Omental fat pad (tissue), 4 donors: ENCODE data around the gene MED16. TPM values are rescaled to one million over a fixed set of nuclear protein-coding genes. Genes with fewer than 3 reads are reported as not detected.
"Not testable (repeated sequence)": the region's sequence is repeated elsewhere in the genome, so short reads cannot be mapped to it uniquely, and the experiment has no call there.

Source experiments
- ATAC-seq: fragments of 150-250 bp; one replicate; pipeline ENCODE4 v1.9.1; 2016; ENCODE audit warnings: mild to moderate bottlenecking, moderate library complexity; ENCODE audit not compliant: low FRiP score
- DNase-seq: peaks from one replicate; pipeline ENCODE4 v3.0.0-alpha.2; 2019; ENCODE audit warnings: low spot score
- total RNA-seq, 4 donors: library from RNA; depleted of rRNA; stranded (reverse); fragments of >200 nt; gene quantifications; one replicate each; pipeline ENCODE4 v1.1.0, GENCODE V29; 2016
- TF ChIP-seq, protein P1 (sequence below), 3 donors: fragments of 450-650 bp; IDR thresholded peaks; one replicate each; pipeline ENCODE4 v1.5.1; 2016 to 2017; ENCODE audit warnings: antibody characterized with exemption in 3 of 3, mild to moderate bottlenecking in 3 of 3, moderate library complexity in 2 of 3

MED16 gene
- total RNA-seq, 4 donors from 2014 or later, result 20.1 to 34.0 (median 24.5) TPM

DNA sequence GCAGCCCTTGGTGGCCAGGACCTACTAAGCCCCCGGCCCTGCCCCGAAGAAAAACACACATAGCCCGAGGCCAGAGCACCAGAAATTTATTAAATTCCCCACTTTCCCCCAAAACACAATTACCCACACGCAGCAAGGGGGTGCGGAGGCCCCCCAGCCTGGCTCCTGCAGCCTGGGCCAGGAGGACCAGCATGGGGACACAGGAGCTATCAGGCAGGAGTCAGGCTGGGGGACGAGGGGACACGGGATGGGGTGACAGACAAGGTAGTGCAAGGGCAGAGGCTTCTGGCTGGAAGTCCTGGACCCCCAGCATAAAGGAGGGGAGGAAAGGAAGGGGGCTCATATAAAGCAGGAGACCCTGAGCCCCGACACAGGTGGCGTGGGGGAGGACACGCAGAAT is 3.4 kb upstream of the MED16 start:
- TF ChIP-seq, protein P1, sequence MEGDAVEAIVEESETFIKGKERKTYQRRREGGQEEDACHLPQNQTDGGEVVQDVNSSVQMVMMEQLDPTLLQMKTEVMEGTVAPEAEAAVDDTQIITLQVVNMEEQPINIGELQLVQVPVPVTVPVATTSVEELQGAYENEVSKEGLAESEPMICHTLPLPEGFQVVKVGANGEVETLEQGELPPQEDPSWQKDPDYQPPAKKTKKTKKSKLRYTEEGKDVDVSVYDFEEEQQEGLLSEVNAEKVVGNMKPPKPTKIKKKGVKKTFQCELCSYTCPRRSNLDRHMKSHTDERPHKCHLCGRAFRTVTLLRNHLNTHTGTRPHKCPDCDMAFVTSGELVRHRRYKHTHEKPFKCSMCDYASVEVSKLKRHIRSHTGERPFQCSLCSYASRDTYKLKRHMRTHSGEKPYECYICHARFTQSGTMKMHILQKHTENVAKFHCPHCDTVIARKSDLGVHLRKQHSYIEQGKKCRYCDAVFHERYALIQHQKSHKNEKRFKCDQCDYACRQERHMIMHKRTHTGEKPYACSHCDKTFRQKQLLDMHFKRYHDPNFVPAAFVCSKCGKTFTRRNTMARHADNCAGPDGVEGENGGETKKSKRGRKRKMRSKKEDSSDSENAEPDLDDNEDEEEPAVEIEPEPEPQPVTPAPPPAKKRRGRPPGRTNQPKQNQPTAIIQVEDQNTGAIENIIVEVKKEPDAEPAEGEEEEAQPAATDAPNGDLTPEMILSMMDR (IDR thresholded peaks at IDR 0.05), result no peak
- no peak for DNase-seq
- ATAC-seq, result no peak

- no peak for ATAC-seq
- TF ChIP-seq, protein P1 (IDR thresholded peaks at IDR 0.05), result no peak
- DNase-seq, result no peak
Measured at GRCh38 chr19:892243-892893, 619 bp downstream of the MED16 start.

DNA sequence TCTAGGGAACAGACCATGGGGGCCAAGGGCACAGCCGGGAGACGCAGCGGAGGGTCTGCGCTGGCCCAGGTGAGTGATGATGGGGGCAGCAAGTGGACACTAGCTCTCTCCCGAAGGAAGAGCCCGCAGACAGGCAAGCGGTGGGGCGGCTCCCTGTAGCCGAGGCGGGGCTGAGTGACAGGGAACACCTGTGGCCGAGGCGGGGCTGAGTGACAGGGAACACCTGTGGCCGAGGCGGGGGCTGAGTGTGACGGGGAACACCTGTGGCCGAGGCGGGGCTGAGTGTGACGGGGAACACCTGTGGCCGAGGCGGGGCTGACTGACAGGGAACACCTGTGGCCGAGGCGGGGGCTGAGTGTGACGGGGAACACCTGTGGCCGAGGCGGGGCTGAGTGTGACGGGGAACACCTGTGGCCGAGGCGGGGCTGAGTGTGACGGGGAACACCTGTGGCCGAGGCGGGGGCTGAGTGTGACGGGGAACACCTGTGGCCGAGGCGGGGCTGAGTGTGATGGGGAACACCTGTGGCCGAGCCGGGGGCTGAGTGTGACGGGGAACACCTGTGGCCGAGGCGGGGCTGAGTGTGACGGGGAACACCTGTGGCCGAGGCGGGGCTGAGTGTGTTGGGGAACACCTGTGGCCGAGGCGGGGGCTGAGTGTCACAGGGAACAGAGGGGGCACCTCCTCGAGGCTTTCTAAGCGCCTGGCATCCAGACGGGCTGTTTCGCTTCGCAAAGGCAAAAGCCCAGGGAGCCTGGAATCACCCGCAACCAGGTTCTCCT is 1.4 kb downstream of the MED16 start:
- DNase-seq, result not testable (repeated sequence)

DNA sequence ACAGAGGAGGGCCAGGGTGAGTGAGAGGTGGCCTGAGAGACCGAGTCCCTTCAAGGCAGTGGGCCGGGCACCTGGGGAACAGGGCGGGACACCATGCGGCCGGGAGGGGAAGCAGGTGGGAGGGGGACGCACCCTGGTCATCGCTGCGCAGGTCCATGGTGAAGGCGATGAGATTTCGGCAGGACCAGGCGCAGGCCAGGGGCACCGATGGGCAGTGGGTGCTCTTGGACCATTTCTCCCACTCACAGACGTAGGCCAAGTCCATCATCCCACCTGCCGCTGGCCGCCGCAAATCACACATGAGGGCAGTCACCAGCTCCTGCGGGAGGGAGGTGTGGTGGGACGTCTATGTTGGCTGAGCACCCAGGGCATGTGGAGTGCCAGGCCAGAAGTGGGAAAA is 2.2 kb downstream of the MED16 start:
- TF ChIP-seq, protein P1 (IDR thresholded peaks at IDR 0.05), result no peak
- ATAC-seq (no peak), DNase-seq (no peak)

More for the DNA sequence above, 1.4 kb downstream of the MED16 start:
- not testable (repeated sequence) for ATAC-seq

DNA sequence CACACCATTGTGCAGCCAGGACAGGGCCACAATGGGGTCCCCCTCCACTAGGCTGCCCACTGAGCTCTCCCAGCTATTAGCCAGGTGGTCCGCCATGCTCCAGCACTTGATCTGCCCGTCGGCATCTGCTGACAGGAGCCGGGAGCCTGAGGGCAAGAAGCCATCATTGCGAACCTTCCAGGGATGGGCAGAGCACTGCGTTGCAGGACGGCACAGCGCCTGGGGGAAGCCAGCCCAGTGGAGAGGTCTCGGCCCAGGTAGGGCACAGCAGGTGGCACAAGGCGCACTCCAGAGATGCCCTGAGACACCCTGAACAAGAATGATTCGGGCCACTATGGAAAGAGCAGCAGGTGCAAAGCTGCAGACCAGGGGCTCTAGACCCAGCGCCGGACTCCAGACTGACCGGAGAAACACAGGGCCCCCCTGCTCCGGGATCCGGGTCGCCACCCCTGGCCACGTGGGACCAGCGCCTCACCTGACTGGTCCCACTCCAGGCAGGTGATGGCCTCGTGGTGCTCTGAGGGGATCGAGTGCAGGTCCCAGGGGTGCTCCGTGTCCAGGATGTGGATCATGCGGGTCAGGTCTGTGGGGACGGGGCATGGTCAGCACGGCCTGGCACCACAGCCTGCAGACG is 3.2 kb downstream of the MED16 start:
- DNase-seq (no peak), ATAC-seq (no peak)
- TF ChIP-seq, protein P1 (IDR thresholded peaks at IDR 0.05), result no peak

DNA sequence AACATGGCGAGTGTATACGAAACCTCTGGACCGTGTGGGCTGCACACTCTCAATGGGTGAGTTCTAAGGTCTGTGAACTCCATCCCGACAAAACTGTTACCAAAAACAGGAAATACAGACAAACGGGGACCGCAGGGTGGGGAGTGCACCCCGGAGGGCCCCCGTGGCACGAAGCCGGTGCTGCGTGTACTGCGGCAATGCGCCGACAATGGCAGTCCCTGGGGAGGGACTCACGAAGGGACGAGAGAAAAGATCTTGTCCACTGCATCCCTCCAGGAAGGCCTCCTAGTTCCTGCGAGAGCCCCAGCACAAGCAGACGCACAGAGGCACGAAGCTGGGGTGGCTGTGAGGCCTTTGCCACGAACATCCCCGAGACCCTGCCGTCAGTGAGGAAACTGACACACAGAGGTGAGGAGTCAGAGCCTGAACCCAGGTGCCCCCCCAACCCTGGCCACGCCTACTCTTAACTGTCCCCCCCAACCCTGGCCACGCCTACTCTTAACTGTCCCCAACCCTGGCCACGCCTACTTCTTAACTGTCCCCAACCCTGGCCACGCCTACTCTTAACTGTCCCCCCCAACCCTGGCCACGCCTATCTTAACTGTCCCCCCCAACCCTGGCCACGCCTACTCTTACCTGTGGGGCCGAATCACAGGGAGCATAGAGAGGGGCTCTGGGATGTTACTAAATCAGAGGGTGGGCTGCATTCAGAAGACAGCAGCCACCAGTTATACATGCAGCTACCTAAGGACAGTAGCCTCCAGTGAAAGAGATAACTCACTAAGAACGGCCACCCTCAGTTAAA is 4.2 kb downstream of the MED16 start:
- ATAC-seq, result no peak

More for the DNA sequence above, 4.2 kb downstream of the MED16 start:
- no peak for DNase-seq
- TF ChIP-seq, protein P1 (IDR thresholded peaks at IDR 0.05), result no peak
